Neural crest cell (in vitro differentiated cells): Measurements from ENCODE around the gene WDR6. TPM values are rescaled to one million over a fixed set of nuclear protein-coding genes. Genes with fewer than 3 reads are reported as not detected.

Source experiments
- DNase-seq: peaks from one replicate; pipeline ENCODE4 v3.0.0; 2021; ENCODE audit warnings: low read depth, mixed read lengths, low spot score
- H3K27ac Mint-ChIP-seq: one replicate; pipeline ENCODE4 v1.8.0; 2021; ENCODE audit warnings: mild to moderate bottlenecking, mixed read lengths; ENCODE audit not compliant: unreplicated experiment
- H3K27me3 Mint-ChIP-seq: 2 replicates; pipeline ENCODE4 v1.8.0; 2021; ENCODE audit warnings: low read depth, mild to moderate bottlenecking, mixed read lengths
- H3K36me3 Mint-ChIP-seq: 2 replicates; pipeline ENCODE4 v1.8.0; 2021; ENCODE audit warnings: low read depth, mild to moderate bottlenecking, mixed read lengths
- H3K4me1 Mint-ChIP-seq: 2 replicates; pipeline ENCODE4 v1.8.0; 2021; ENCODE audit warnings: mixed read lengths
- H3K4me3 Mint-ChIP-seq: one replicate; pipeline ENCODE4 v1.8.0; 2021; ENCODE audit warnings: mild to moderate bottlenecking, mixed read lengths
- H3K9me3 Mint-ChIP-seq: 2 replicates; pipeline ENCODE4 v1.8.0; 2021; ENCODE audit warnings: mixed read lengths
- CTCF ChIP-seq: fragments of 200-600 bp; sonication (generic); conservative IDR thresholded peaks from 2 replicates; pipeline ENCODE4 v1.5.0; 2021; ENCODE audit warnings: antibody characterized with exemption, mild to moderate bottlenecking
- total RNA-seq: library from RNA; stranded (reverse); gene quantifications from 2 replicates; pipeline ENCODE4 v1.2.1, GENCODE V29; 2021

Gene WDR6
- total RNA-seq, 1 donor from 2014 or later, result 294 TPM

GRCh38 chr3:48979451-48979850 is 27.7 kb upstream of the WDR6 start:
- no peaks in the 10 kb centered on the region for H3K27me3 Mint-ChIP-seq
- H3K36me3 Mint-ChIP-seq, result peaks cover 14% of the 10 kb centered on the region
- H3K4me1 Mint-ChIP-seq, result peaks cover 5% of the 10 kb centered on the region
- no peak overlapping the region for H3K27ac Mint-ChIP-seq
- no peak overlapping the region for H3K4me3 Mint-ChIP-seq
- no peaks in the 10 kb centered on the region for H3K9me3 Mint-ChIP-seq
- TF ChIP-seq CTCF, result no peak
- no peak for DNase-seq

GRCh38 chr3:48980295-48980694 is 26.9 kb upstream of the WDR6 start:
- no peak for DNase-seq
- no peak overlapping the region for H3K4me3 Mint-ChIP-seq
- no peak overlapping the region for H3K27ac Mint-ChIP-seq
- H3K36me3 Mint-ChIP-seq, result peaks cover 11% of the 10 kb centered on the region
- peaks cover 5% of the 10 kb centered on the region for H3K4me1 Mint-ChIP-seq
- no peaks in the 10 kb centered on the region for H3K27me3 Mint-ChIP-seq
- TF ChIP-seq CTCF, result no peak
- no peaks in the 10 kb centered on the region for H3K9me3 Mint-ChIP-seq

GRCh38 chr3:48982016-48982415 is 25.2 kb upstream of the WDR6 start:
- peaks cover 11% of the 10 kb centered on the region for H3K36me3 Mint-ChIP-seq
- no peak for DNase-seq
- no peaks in the 10 kb centered on the region for H3K27me3 Mint-ChIP-seq
- no peaks in the 10 kb centered on the region for H3K9me3 Mint-ChIP-seq
- no peak for TF ChIP-seq CTCF
- H3K4me1 Mint-ChIP-seq, result peaks cover 5% of the 10 kb centered on the region
- H3K27ac Mint-ChIP-seq, result no peak overlapping the region
- H3K4me3 Mint-ChIP-seq, result no peak overlapping the region

GRCh38 chr3:48982686-48983085 is 24.5 kb upstream of the WDR6 start:
- Mint-ChIP-seq H3K9me3 (no peaks in the 10 kb centered on the region), H3K4me3 (peak overlapping the region; percentile 27)
- no peak for TF ChIP-seq CTCF

GRCh38 chr3:48983096-48983495 is 24.1 kb upstream of the WDR6 start:
- H3K27ac Mint-ChIP-seq, result peak overlapping the region; percentile 53
- no peak for TF ChIP-seq CTCF
- no peaks in the 10 kb centered on the region for H3K27me3 Mint-ChIP-seq
- no peak overlapping the region for H3K4me3 Mint-ChIP-seq
- peaks cover 9% of the 10 kb centered on the region for H3K4me1 Mint-ChIP-seq
- H3K36me3 Mint-ChIP-seq, result peaks cover 9% of the 10 kb centered on the region
- DNase-seq, result no peak
- H3K9me3 Mint-ChIP-seq, result no peaks in the 10 kb centered on the region

More at GRCh38 chr3:48982686-48983085, 24.5 kb upstream of the WDR6 start:
- Mint-ChIP-seq H3K27me3 (no peaks in the 10 kb centered on the region), H3K27ac (no peak overlapping the region), H3K4me1 (peaks cover 5% of the 10 kb centered on the region), H3K36me3 (peaks cover 11% of the 10 kb centered on the region)
- DNase-seq, result no peak

GRCh38 chr3:48984663-48985062 is 22.5 kb upstream of the WDR6 start:
- TF ChIP-seq CTCF, result no peak
- Mint-ChIP-seq H3K9me3 (no peaks in the 10 kb centered on the region), H3K27ac (no peak overlapping the region), H3K36me3 (peaks cover 4% of the 10 kb centered on the region), H3K27me3 (no peaks in the 10 kb centered on the region), H3K4me1 (peaks cover 19% of the 10 kb centered on the region), H3K4me3 (no peak overlapping the region)
- DNase-seq, result no peak
